MG63 (cell line): ENCODE measurements around the gene DNAAF2. TPM values are rescaled to one million over a fixed set of nuclear protein-coding genes. Genes with fewer than 3 reads are reported as not detected.
"Not testable (repeated sequence)": the region's sequence is repeated elsewhere in the genome, so short reads cannot be mapped to it uniquely, and the experiment has no call there.

ENCODE experiments used
- DNase-seq: peaks from one replicate; pipeline ENCODE4 v3.0.0-alpha.2; 2020
- H3K27me3 ChIP-seq: fragments of 250-450 bp; sonication (Bioruptor Pico); 2 replicates; pipeline ENCODE4 v1.5.1; 2020; ENCODE audit warnings: mild to moderate bottlenecking, moderate library complexity
- H3K36me3 ChIP-seq: fragments of 250-450 bp; sonication (Bioruptor Pico); 2 replicates; pipeline ENCODE4 v1.5.1; 2020; ENCODE audit warnings: mild to moderate bottlenecking, moderate library complexity
- H3K4me3 ChIP-seq: fragments of 250-450 bp; sonication (Bioruptor Pico); 2 replicates; pipeline ENCODE4 v1.5.1; 2020; ENCODE audit warnings: mild to moderate bottlenecking, moderate library complexity
- H3K9me3 ChIP-seq: fragments of 250-450 bp; sonication (Bioruptor Pico); 2 replicates; pipeline ENCODE4 v1.5.1; 2020; ENCODE audit warnings: mild to moderate bottlenecking, moderate library complexity
- total RNA-seq: library from RNA; depleted of rRNA; stranded (reverse); fragments of >200 nt; shearing (Covaris generic); gene quantifications from 2 replicates; pipeline ENCODE4 v1.2.3, GENCODE V29; 2014; ENCODE audit warnings: low replicate concordance; rRNA removed

The DNAAF2 gene, protein sequence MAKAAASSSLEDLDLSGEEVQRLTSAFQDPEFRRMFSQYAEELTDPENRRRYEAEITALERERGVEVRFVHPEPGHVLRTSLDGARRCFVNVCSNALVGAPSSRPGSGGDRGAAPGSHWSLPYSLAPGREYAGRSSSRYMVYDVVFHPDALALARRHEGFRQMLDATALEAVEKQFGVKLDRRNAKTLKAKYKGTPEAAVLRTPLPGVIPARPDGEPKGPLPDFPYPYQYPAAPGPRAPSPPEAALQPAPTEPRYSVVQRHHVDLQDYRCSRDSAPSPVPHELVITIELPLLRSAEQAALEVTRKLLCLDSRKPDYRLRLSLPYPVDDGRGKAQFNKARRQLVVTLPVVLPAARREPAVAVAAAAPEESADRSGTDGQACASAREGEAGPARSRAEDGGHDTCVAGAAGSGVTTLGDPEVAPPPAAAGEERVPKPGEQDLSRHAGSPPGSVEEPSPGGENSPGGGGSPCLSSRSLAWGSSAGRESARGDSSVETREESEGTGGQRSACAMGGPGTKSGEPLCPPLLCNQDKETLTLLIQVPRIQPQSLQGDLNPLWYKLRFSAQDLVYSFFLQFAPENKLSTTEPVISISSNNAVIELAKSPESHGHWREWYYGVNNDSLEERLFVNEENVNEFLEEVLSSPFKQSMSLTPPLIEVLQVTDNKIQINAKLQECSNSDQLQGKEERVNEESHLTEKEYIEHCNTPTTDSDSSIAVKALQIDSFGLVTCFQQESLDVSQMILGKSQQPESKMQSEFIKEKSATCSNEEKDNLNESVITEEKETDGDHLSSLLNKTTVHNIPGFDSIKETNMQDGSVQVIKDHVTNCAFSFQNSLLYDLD
- total RNA-seq: 9.2 and 11.6 TPM in 2 replicates

DNA sequence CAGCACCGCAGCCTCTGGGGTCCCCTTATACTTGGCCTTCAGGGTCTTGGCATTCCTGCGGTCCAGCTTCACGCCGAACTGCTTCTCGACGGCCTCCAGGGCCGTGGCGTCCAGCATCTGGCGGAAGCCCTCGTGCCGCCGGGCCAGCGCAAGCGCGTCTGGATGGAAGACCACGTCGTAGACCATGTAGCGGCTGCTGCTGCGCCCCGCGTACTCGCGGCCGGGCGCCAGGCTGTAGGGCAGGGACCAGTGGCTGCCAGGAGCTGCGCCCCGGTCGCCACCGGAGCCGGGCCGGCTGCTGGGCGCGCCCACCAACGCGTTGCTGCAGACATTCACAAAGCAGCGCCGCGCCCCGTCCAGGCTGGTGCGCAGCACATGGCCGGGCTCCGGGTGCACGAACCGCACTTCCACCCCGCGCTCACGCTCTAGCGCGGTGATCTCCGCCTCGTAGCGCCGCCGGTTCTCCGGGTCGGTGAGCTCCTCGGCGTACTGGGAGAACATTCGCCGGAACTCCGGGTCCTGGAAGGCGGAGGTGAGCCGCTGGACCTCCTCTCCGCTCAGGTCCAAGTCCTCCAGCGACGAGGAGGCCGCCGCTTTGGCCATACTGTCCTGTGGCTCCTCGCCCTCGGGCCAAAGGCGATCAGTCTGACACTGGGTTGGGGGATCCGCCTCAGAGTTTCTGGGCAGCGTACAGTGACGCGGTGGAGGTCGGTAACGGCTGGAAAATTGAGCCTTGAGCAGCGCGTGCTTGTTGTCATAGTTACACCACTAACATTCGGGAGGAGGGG is at the start of gene DNAAF2:
Gene DNAAF2 (minus strand): TSS at position 698 of the 788 bp plus-strand sequence. CDS start 95 bp downstream, at position 603.
- Histone ChIP-seq H3K4me3 (peak within 1 kb of the TSS; percentile 83), H3K27me3 (no peaks in the 10 kb centered on the region), H3K9me3 (no peaks in the 10 kb centered on the region), H3K36me3 (peaks cover 17% of the 10 kb centered on the region)
- DNase-seq: peak; percentile 50

DNA sequence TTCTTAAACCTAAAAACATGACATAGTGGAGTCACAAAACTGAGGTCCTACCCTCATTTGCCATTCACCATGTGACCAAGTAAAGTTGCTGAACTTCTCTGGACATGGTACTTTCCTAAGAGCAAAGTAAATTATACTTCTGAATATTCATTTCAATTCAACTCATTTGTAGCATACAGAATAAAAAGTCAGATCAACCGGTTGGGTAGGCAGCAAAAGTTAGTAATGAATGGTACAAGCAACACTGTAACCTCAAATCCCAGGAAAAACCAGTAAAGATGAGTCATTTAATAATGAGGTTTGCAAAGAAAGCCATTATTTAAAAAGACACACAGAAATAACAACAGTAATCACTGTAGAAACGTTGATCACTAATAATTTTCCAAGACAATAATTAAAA is 44.2 kb upstream of the DNAAF2 start:
- H3K36me3 ChIP-seq: peaks cover 2% of the 10 kb centered on the region; the same call in 1 of the 2 replicates
- no peaks in the 10 kb centered on the region for H3K27me3 ChIP-seq
- DNase-seq: no peak

DNA sequence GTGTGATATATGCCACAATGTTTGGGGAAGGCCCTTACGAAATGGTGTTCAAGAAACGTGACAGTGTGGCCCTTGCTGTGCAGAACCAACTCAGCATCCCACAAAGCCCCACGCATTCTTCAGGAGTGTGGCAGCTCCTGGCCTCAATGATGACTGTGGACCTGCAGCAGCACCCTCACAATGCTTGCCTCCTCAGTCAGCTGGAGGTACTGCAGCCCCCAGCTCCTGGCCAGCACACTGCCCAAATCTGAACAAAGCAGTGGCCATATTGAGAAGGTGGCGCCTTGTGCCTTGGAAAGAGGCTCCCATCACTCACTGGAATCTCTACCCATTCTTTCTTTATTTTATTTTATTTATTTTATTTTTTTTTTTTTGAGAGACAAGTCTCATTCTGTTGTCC is 42.6 kb upstream of the DNAAF2 start:
- no peak overlapping the region for H3K4me3 ChIP-seq
- no peak for DNase-seq
- H3K9me3 ChIP-seq: no peaks in the 10 kb centered on the region
- H3K36me3 ChIP-seq: peaks cover under 1% of the 10 kb centered on the region; the same call in 1 of the 2 replicates
- no peaks in the 10 kb centered on the region for H3K27me3 ChIP-seq

More for the DNA sequence above, 44.2 kb upstream of the DNAAF2 start:
- H3K4me3 ChIP-seq: no peak overlapping the region
- H3K9me3 ChIP-seq: no peaks in the 10 kb centered on the region

DNA sequence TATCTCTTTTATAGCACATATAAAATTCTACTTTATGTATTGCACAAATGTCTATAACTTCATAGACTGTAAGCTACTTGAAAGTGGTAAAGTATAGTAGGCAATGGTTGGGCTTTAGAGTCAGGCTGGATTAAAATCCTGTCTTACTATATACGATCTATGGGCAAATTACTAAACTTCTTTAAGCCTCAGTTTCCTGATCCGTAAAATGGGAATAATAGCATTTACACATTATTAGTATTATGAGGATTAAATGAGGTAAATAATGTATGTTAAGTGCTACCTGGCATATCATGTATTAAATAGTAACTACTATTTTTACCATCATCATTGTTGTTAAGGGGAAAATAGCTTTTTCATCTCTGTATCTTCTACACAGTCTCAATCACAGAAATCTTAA is 38.5 kb upstream of the DNAAF2 start:
- no peak for DNase-seq
- Histone ChIP-seq H3K27me3 (no peaks in the 10 kb centered on the region), H3K36me3 (no peaks in the 10 kb centered on the region; the same call in 1 of the 2 replicates), H3K9me3 (no peaks in the 10 kb centered on the region), H3K4me3 (no peak overlapping the region)

DNA sequence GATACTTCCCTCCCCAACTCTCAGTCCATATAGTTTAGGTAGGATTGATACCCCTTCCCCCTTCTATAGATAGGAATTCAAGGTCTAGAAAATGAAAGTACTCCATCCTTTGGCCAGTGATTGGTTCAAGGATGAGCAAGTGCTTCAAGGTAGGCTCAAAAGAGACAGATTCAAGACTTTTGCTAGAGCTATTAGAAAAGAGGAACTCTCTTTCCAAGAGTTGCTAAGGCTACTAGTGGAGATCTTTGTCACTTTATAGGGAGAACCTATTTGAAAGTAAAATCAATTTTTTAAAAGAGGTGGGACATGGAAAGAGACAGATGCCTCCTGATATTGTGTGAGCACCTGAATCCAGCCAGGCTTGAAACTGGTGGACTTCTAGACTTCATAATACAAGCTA is 35.4 kb upstream of the DNAAF2 start:
- DNase-seq: no peak
- no peaks in the 10 kb centered on the region for H3K9me3 ChIP-seq
- H3K27me3 ChIP-seq: no peaks in the 10 kb centered on the region
- H3K4me3 ChIP-seq: no peak overlapping the region
- no peaks in the 10 kb centered on the region for H3K36me3 ChIP-seq

DNA sequence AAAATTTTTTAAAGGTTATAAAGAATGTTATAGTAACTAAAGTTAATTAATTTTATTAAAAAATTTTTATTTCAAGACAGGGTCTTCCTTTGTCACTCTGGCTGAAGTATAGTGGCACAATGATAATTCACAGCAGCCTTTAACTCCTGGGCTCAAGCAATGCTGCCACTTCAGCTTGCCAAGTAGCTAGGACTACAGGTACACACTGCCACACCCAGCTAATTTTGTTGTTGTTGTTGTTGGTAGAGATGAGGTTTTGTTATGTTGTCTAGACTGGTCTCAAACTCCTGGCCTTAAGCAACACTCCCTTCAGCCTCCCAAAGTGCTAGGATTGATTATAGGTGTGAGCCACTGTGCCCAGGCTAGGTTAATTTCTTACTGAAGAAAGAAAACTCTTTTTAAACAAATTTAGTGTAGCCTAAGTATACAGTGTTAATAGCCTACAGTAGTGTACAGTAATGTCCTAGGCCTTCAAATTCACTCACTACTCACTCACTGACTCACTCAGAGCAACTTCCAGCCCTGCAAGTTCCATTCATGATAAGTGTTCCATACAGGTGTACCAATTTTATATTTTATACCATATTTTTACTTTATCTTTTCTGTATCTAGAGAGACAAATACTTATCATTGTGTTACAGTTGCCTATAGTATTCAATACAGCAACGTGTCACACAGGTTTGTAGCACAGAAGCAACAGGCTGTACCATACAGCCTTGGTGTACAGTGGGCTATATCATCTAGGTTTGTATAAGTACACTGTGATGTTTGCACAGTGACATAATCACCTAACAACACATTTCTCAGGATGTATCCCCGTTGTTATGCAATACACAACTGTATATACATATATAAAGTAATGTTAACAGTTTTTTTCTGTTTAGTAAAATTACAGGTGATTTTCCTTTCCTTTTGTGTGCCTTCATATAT is 24.7 kb upstream of the DNAAF2 start:
- Histone ChIP-seq H3K36me3 (peaks cover 3% of the 10 kb centered on the region; the same call in 1 of the 2 replicates), H3K4me3 (no peak overlapping the region), H3K9me3 (no peaks in the 10 kb centered on the region), H3K27me3 (no peaks in the 10 kb centered on the region)
- no peak for DNase-seq

DNA sequence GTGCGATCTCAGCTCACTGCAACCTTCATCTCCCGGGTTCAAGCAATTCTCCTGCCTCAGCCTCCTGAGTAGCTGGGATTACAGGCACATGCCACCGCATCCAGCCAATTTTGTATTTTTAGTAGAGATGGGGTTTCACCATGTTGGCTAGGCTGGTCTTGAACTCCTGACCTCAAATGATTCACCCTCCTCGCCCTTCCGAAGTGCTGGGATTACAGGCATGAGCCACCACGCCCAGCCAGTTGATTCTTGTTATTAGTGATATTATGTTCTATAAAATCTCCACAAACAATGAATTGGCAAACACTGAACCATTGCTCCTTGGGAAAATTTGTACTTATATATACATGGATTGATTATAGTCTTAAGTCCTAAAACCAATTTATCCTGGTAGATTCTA is 22.5 kb upstream of the DNAAF2 start:
- DNase-seq: peak; percentile 63
- H3K27me3 ChIP-seq, H3K9me3 ChIP-seq, H3K4me3 ChIP-seq, H3K36me3 ChIP-seq: not testable (repeated sequence)

DNA sequence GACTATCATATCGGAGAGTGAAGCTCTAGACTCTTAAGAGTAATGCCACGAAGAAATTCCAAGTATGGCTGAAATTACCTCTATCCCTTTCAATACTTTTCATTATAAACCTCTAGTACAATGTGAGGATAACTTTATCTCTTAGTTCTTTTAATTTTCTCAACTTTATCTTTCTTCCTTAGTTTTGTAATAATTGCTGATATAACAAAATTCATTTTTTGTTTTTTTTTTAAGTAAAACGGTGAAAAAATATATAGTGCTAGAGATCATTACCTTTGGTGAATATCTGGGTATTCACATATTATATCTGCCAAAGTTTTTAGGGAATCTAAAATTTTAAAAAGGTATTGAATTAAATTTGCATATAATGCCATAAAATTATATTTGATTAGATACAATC is 19.5 kb upstream of the DNAAF2 start:
- DNase-seq: no peak
- peaks cover 6% of the 10 kb centered on the region; the same call in 1 of the 2 replicates for H3K36me3 ChIP-seq
- H3K4me3 ChIP-seq: no peak overlapping the region
- no peaks in the 10 kb centered on the region for H3K9me3 ChIP-seq
- H3K27me3 ChIP-seq: no peaks in the 10 kb centered on the region

DNA sequence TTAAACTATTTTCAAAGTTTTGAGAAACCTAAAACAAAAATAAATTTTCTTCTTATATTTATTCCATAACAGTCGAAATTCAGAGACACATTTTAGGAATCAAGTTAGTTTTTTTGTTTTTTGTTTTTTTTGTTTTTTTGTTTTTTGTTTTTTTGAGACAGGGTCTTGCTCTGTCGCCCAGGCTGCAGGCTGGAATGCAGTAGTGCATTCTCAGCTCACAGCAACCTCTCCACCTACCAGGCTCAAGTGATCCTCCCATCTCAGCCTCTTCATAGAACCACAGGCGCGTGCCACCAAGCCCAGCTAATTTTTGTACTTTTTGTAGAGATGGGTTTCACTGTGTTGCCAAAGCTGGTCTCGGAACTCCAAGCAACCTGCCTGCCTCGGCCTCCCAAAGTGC is 18.5 kb upstream of the DNAAF2 start:
- H3K36me3 ChIP-seq: peaks cover 6% of the 10 kb centered on the region; the same call in 1 of the 2 replicates
- H3K4me3 ChIP-seq: no peak overlapping the region
- no peaks in the 10 kb centered on the region for H3K27me3 ChIP-seq
- DNase-seq: no peak
- no peaks in the 10 kb centered on the region for H3K9me3 ChIP-seq

DNA sequence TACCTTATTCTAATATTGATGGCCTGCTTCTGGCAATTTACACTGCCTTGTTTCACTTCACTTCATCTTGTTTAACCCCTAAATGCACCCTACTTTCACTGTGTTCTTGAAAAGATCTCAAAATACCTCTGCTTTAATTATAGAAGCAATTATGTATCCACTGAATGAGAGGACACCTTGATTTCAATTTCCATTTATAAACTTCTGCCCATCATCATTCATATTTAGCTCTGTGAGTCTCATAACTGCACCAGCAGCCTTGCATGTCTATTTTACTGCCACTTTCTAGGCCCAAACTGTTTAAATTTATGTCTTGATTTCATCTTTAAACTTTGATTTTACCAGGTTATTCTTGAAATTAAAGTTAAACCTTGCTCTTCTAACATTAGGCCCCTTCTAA is 7.1 kb upstream of the DNAAF2 start:
- no peaks in the 10 kb centered on the region for H3K9me3 ChIP-seq
- H3K36me3 ChIP-seq: peaks cover 15% of the 10 kb centered on the region
- H3K4me3 ChIP-seq: no peak overlapping the region

DNA sequence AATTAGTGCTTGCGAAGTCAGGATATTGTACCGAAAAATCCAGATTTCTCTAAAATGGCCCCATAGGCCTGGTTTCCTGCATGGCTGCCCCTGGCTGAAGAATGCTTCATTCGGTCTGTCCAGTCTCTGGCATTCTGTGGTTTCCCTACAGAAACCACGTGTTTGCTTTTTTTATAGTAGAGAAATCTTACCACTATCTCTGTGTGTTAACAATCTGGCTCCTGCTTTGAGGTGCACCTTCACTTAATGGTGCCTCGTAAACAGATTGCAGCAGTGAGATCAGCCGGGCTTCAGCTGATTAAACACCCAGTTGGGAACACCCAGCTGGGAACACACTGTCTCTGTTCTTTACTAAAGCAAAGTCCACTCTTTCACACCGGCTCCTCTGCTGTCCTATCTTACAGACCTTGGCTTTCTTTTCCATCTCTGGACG is 6.7 kb upstream of the DNAAF2 start:
- Histone ChIP-seq H3K36me3 (peaks cover 12% of the 10 kb centered on the region), H3K9me3 (no peaks in the 10 kb centered on the region), H3K27me3 (no peaks in the 10 kb centered on the region), H3K4me3 (no peak overlapping the region)
- DNase-seq: no peak

More for the DNA sequence above, 7.1 kb upstream of the DNAAF2 start:
- H3K27me3 ChIP-seq: no peaks in the 10 kb centered on the region
- no peak for DNase-seq

DNA sequence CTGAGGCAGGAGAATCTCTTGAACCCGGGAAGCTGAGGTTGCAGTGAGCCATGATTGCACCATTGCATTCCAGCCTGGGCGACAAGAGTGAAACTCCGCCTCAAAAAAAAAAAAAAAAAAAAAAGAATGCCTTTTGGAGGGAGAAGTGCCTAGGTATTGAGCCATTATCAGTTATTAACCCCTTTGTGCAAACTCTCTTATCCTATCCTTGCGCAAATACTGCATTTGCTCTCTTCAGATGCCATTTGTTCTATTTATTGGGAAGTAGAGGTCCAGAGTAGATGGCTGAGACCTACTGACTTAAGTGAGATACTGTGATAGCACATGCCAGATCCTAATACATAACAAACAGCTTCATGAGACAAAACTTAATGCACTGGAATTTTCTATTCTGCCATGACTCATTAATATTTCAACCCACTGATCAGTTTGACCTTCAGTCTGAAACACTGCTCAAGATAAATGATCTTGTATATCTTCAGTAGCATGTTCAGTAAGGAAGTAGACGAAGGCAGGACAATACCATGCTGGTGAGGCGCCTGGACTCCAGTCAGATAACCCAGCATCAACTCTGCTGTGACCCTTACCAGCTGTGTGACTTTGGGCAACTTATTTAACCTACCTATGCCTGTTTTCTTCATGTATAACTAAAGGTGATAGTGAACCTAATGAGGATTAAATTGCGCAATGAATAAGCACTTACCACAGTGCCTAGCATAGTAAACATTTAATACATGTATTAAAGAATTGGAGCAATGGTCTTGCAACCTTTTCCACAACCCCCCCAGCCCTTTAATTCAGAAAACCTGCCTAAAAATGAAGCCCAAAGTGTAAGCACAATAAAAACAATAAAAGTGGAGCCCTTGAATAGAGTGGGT is 5.7 kb upstream of the DNAAF2 start:
- no peak for DNase-seq
- Histone ChIP-seq H3K9me3 (no peaks in the 10 kb centered on the region), H3K27me3 (no peaks in the 10 kb centered on the region), H3K4me3 (no peak overlapping the region), H3K36me3 (peaks cover 18% of the 10 kb centered on the region)

DNA sequence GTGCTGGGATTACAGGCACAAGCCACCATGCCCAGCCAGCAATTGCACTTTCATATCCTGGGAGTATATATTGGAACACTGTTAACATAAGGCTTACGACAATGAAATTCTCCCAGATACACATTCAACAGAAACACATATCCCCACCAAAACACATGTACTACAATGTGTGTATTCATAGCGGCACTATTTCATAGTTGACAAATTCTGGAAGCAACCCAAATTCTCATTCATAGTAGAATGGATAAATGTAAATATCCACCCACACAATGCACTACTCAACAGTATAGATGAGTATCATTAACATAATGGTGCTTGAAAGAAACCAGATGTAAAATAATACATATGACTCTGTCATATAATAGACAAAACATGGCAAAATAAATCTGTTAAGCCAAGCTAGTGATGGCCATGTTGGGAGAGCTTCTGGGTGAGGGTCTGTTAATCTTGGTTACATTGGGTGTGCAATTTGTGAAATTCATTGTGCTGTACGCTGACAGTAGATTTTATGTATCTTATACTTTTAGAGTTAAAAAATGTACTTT is 2.6 kb upstream of the DNAAF2 start:
- H3K36me3 ChIP-seq: peaks cover 18% of the 10 kb centered on the region
- no peaks in the 10 kb centered on the region for H3K9me3 ChIP-seq
- H3K27me3 ChIP-seq: no peaks in the 10 kb centered on the region
- no peak for DNase-seq
- no peak overlapping the region for H3K4me3 ChIP-seq

DNA sequence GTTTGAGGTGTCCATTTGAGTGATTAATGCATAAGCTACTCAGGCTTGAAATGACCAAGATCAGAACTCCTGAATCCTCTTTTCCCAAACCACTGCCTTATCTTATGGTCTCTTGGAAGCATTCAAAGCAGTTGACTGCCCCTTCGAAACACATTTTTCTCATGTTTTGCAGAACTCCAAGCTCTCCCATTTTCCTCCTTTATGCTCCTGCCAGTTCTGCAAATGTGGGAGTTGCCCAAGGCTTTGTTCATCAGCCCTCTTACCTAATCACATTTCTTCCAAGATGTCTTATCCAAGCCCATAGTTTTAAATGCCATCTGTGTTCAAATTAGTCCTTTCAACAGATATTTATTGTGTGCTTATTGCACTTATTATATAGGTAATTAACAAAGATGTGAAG is 1.8 kb upstream of the DNAAF2 start:
- Histone ChIP-seq H3K9me3 (no peaks in the 10 kb centered on the region), H3K27me3 (no peaks in the 10 kb centered on the region), H3K4me3 (no peak overlapping the region), H3K36me3 (peaks cover 18% of the 10 kb centered on the region)
- DNase-seq: no peak
